Measurements from ENCODE around the gene ZACN. TPM values are rescaled to one million over a fixed set of nuclear protein-coding genes. Genes with fewer than 3 reads are reported as not detected.
A peak's percentile ranks its signal among the peaks of the same experiment; 100 is the strongest.

Gene ZACN
- total and polyA plus RNA-seq, 10 donors: 0.17 to 1.9 (median 1.0) TPM; not detected in 5

DNA sequence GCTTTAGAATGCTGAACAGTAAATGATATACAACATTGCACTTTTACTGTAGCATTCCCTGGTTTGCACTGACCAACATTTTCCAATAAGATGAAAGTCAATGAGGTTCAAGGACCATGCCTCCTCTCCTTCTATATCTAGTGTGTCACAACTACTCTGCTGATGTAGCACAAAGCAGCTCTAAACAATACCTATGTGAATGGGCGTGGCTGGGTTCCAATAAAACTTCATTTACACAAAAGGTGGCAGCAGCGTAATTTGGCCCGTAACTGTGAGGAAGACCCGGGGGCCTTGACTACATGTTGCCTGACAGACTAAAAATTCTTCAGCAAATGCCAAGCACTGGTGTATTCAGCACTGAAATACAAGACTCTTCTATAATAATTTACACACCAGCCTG lies 13.2 kb upstream of the ZACN start:
- H3K4me1 ChIP-seq: peaks cover 8 to 41% (median 17%) of the 10 kb centered on the region in 6 donors
- intact Hi-C loops (cut with DNase I; ENCODE audit: low total_unique reads): no loop called here
- TF ChIP-seq POLR2AphosphoS5 (IDR thresholded peaks at IDR 0.05) (no peak), POLR2A (IDR thresholded peaks at IDR 0.05) (no peak)
- TF ChIP-seq, protein P1, sequence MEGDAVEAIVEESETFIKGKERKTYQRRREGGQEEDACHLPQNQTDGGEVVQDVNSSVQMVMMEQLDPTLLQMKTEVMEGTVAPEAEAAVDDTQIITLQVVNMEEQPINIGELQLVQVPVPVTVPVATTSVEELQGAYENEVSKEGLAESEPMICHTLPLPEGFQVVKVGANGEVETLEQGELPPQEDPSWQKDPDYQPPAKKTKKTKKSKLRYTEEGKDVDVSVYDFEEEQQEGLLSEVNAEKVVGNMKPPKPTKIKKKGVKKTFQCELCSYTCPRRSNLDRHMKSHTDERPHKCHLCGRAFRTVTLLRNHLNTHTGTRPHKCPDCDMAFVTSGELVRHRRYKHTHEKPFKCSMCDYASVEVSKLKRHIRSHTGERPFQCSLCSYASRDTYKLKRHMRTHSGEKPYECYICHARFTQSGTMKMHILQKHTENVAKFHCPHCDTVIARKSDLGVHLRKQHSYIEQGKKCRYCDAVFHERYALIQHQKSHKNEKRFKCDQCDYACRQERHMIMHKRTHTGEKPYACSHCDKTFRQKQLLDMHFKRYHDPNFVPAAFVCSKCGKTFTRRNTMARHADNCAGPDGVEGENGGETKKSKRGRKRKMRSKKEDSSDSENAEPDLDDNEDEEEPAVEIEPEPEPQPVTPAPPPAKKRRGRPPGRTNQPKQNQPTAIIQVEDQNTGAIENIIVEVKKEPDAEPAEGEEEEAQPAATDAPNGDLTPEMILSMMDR (IDR thresholded peaks at IDR 0.05 in 8 of 11, conservative IDR thresholded peaks at IDR 0.05 in 3 of 11): no peak
- no peak overlapping the region for H3K27ac ChIP-seq
- 90 to 96% (median 95%) methylated on average over 4 of the region's 4 CpGs for WGBS, 5 donors
- H3K36me3 ChIP-seq: peaks cover 2 to 94% (median 79%) of the 10 kb centered on the region in 6 donors
- H3K27me3 ChIP-seq (replicated peaks in 1 of 7): no peaks in the 10 kb centered on the region
- no peak for DNase-seq
- H3K9me3 ChIP-seq: no peaks in the 10 kb centered on the region
- no peak overlapping the region for H3K4me3 ChIP-seq

DNA sequence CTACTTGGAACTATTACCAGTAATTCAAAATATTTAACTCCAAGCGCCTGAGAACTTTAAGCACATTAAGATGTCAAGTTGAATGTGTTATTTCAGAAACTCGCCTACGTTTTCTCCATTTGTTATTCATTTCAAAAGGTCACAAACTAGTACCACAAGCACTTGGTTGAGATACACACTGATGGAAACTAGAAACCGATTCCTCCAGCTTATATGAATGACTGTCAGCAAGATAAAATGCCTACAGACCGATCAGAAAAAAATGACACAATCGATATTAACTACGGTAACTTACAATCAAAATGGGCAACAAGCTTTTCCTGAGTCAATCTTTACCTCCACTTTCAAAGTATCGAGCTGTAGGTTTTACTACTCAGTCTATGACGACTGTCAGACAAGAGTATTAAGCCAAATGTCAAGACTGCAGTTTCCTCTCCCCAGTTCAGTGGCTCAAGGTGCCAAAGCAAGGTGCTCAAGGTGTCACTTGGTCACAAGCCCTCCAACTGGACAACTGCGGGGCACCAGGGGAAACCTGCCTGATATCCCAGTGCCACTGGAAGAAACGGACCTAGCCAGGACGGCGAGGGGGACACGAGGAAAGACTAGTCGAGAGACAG lies 7.3 kb upstream of the ZACN start:
- WGBS, 5 donors: 14 to 24% (median 17%) methylated on average over 10 to 15 of the region's 15 CpGs
- DNase-seq: no peak
- H3K36me3 ChIP-seq: peaks cover 2 to 38% (median 24%) of the 10 kb centered on the region in 6 donors
- intact Hi-C loops (cut with DNase I; ENCODE audit: low total_unique reads): no loop called here
- TF ChIP-seq, protein P1 (IDR thresholded peaks at IDR 0.05 in 8 of 11, conservative IDR thresholded peaks at IDR 0.05 in 3 of 11): no peak
- TF ChIP-seq POLR2A (IDR thresholded peaks at IDR 0.05): no peak
- peaks cover 15 to 34% (median 33%) of the 10 kb centered on the region in 7 donors for H3K27me3 ChIP-seq (replicated peaks in 1 of 7)
- H3K27ac ChIP-seq: peak overlapping the region; percentile 71 to 85 (median 82)
- no peaks in the 10 kb centered on the region for H3K9me3 ChIP-seq
- H3K4me3 ChIP-seq: peak overlapping the region; percentile 60 to 89 (median 70)
- peaks cover 36 to 77% (median 61%) of the 10 kb centered on the region in 6 donors for H3K4me1 ChIP-seq

DNA sequence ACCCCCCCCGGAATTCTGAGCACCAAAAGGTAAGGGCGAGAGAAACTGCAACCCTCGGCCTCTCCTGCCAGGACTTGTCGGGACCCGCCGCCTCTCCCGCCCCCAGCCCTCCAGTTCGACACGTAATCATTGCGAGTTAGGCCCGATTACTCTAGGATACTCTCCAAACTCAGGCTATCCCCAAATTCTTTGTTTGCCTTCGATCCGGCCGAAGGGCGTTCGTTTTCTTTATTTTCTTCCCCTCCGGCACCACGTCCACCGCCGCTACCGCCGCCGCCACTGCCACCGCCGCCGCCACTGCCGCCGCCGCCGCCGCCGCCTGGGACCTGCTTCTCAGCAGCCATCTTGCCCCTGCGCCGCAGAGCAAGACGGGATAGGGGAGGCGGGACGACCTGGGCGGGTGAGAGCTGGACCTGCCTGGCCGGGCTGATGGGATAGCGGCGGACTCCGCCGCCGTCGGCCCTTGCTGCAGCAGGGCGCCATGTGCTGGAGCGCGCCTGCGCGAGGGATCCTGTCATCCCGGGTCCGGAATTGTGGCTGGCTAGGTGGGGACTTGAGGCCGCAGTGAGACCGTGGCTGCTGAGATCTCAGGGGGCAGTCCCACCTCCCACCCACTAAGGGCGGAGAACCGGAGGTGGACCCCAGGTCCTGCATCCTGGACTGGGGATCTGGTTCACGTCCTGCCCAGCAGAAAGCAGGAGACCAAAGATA lies 6.7 kb upstream of the ZACN start, which contains the start of gene SRP68:
SRP68 (minus strand) TSS at position 370 of the 711 bp plus-strand sequence; CDS start at position 344, 26 bp downstream.
- peak within 1 kb of the TSS; percentile 71 to 85 (median 82) for H3K27ac ChIP-seq
- peaks cover 16 to 41% (median 39%) of the 10 kb centered on the region in 7 donors for H3K27me3 ChIP-seq (replicated peaks in 1 of 7)
- TF ChIP-seq POLR2AphosphoS5 (IDR thresholded peaks at IDR 0.05) (peak; percentile 88 to 90 (median 88)), POLR2A (IDR thresholded peaks at IDR 0.05) (no peak)
- TF ChIP-seq, protein P1 (IDR thresholded peaks at IDR 0.05 in 8 of 11, conservative IDR thresholded peaks at IDR 0.05 in 3 of 11): no peak
- intact Hi-C loops (cut with DNase I; ENCODE audit: low total_unique reads): no loop called here
- 0 to 1% (median 0%) methylated on average over 32 to 57 of the region's 57 CpGs for WGBS, 5 donors
- peaks cover 43 to 83% (median 67%) of the 10 kb centered on the region in 6 donors for H3K4me1 ChIP-seq
- H3K4me3 ChIP-seq: peak within 1 kb of the TSS; percentile 60 to 89 (median 70)
- peaks cover 0 to 31% (median 17%) of the 10 kb centered on the region in 6 donors for H3K36me3 ChIP-seq
- DNase-seq: peak; percentile 98
- H3K9me3 ChIP-seq: no peaks in the 10 kb centered on the region
